DMS114 treated with DMSO at 0.1 percent for 48 hours (cell line): ENCODE measurements around the gene GRAP2.
"Not testable (repeated sequence)": the region's sequence is repeated elsewhere in the genome, so short reads cannot be mapped to it uniquely, and the experiment has no call there.

Experiments used
- DNase-seq: peaks from one replicate; lab custom pipeline; 2025; ENCODE audit not compliant: unreplicated experiment; lab: John Stamatoyannopoulos, UW

The GRAP2 gene

DNA sequence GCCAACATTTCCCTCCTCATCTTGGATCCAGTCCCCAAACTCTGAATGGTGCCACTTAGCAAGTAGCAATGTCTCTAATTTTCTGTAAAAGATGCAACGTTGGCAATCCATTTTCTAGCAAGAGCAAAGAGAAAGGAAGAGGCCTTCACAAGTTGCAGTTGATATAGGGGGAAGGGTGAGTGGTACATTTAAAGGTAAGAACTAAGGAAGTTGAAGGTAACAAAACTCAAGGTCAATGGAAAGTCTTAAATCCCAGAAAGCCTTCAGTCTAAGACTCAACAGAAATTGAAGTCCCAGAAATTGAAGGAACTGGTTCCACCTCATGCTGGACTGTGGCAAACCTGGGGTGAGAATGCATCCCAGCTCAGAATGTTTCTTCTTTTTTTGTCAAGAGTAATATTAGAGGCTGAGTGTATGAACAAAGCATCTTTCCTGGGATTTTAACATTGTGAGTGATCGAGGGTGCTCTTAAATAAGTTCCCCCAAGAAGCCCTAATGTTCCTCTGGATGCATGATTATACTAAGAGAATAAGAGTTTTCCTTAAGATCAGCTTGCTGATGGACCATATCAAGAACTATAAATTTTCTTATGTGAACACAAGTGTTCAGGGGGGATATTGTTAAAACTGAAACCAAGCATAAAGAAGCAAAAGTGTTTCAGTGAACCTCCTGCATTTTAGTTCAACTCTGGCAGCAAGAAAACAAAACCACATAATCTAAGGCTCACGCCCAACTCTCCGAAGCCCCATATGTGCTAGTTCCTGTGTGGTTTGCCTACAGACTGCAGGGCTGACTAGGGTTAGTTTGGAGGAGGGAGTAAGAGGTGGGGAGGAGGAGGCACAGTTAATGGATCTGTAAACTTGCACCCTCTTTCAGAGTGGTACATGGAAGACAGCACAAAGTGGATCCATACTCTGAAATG lies at the start of gene GRAP2:
Gene GRAP2 (plus strand): TSS at position 779 of the 922 bp plus-strand sequence. CDS start 46,023 bp downstream, outside the sequence.
- DNase-seq, result no peak

DNA sequence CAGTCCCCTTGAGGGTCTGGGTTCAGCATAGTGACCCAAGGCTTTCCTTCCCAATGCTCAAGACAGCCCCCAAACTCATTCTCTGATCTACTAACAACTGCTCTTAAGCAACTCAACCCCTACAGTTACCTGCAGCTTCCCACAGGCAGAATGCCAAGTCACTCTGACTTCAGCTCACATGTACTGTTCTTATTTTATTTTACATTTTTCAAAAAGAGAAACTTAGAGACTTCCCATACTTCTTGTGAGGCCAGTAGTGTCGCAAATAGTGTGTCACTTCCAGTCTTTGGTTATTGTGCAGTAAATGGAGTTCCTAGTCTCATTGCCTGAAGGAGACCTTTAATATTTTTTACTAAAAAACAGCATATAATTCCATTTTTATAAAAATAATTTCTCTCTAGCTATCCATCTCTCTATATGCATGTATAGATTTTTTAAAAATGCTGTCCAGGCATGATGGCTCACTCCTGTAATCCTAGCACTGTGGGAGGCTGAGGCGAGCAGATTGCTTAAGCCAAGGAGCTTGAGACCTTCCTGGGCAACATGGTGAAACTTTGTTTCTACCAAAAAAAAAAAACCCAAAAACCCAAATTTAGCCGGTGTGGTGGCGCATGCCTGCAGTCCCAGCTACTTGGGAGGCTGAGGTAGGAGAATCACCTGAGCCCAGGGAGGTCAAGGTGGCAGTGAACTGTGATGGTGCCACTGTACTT lies 49.1 kb upstream of the GRAP2 start:
- no peak for DNase-seq

DNA sequence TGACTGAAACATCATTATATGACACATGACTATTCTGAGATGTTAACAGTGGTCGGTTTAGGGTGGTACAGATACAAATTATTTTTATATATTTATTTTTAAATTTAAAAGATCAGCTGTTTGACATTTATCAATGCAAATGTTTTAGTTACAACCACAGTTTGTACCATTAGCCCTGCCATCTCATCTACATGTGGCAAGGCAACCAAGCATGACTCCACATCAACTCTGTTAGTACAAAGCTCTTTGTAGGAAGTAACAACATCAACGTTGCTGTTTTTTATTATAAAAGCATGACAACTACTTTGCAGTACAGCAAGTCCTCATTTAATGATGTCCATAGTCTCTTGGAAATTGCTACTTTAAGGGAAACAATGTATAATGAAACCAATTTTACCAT lies 48.1 kb upstream of the GRAP2 start:
- no peak for DNase-seq

DNA sequence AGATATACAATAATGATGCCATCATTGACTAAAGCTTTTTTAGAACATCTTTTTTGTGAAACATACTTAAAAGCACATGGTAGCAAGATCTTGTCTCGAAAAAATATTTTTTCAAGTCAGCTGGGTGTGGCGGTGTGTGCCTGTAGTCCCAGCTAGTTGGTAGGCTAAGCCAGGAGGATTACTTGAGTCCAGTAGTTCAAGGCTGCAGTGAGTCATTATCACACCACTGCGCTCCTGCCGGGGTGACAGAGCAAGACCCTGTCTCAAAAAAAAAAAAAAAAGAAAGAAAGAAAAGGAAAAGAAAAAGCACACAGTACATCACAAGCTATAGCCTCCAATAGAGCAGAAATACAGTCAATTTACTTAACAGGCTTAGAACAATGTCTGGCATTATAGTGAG lies 44.3 kb upstream of the GRAP2 start:
- no peak for DNase-seq

DNA sequence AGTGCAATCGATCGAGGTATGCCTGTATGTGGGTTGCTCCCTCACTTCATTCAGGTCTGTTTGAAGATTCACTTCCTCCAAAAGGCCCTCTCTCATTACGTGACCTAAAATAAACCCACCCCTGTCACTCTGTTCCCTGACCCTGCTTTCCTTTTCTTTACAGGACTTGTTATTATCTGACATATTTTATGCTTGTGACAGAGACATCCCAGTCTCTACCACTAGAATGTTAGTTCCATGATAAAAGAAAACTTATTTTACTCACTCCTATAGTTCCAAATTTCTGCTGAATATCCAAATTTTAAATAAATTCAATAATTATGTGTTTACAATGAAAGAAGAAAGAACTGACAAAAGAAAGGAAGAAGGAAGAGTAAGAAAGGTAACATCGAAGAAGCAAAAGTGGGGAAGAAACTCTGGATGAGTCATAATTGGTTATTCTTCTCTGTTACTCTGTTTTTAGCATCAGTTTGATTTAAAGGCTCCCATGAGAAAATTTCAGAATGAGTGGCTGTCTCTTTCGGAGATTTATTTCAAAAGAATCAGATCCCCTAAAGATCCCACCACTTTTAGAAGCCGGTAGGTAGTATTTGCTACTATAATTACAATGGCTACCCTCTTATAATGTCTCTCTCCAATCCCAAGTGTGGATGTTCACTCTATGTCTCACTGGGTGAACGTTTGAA lies 40.8 kb upstream of the GRAP2 start:
- no peak for DNase-seq

DNA sequence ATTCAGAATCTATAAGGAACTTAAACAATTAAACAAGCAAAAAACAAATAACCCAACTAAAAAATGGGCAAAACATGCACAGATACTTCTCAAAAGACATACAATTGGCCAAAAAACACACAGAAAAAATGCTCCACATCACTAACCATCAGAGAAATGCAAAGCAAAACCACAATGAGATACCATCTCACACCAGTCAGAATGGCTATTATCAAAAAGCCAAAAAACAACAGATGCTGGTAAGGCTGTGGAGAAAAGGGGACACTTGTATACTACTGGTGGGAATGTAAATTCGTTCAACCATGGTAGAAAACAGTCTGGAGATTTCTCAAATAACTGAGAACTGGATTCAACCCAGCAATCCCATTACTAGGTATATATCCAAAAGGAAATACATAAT lies 32.1 kb upstream of the GRAP2 start:
- no peak for DNase-seq

DNA sequence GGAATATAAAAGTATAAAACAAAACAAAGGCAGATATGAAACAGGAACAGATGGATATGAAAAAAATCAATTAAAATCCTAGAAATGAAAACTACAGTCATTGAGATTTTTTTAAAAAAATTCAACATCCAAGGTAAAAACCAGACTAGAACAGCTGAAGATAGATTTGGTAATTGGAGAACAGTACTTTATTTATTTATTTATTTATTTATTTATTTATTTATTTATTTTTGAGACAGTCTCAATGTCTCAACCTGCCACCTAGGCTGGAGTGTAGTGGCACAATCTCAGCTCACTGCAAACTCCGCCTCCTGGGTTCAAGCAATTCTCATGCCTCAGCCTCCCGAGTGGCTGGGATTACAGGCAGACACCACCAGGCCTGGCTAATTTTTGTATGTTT lies 31.1 kb upstream of the GRAP2 start:
- not testable (repeated sequence) for DNase-seq

DNA sequence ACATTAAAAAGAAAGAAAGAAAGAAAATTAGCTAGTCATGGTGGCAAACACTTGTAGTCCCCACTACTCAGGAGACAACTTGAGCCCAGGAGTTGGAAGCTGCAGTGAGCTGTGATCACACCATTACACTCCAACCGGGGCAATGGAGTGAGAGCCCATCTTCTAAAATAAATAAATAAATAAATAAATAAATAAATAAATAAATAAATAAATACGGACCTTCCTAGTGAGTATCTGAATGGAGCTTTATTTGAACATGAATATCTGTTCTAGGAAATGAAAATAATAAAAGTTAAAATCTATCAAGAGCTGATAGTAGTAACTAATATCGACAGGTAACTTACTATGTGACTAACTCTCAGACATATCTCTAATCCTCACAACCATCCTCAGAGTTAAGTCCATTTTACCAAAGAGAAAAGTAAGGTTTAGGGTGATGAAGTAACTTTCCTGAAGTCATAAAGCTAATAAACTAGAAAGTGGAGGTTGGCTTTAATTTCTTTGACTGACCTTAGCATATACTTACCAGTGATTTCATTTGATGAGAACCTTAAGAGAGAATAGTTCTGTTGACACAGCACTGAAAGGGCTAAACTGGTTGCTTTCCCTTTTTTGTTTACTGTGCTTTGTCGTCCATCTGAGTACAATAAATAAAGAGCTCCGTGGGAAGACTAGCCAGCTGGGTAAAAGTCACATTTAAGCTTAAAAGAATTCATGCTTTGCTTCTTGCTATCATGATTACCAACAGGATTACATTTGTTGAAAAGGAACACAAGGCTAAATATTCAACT lies 29.7 kb upstream of the GRAP2 start:
- DNase-seq, result no peak

DNA sequence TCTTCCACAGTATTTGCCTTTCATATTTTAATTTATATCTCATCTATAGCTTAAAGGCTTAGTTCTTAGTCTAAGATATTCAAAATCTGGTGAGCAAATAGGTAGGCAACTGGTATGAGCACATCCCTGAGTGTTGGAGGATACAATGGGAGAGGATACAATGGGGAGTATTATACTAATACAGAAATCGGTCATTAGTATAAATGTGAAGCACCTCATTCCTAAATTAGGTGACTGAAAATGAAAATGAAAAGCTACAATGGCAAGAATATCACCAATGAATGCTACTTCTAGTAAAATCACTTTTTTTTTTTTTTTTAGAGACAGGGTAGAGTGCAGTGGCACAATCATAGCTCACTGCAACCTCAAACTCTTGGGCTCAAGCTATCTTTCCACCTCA lies 28.3 kb upstream of the GRAP2 start:
- no peak for DNase-seq

DNA sequence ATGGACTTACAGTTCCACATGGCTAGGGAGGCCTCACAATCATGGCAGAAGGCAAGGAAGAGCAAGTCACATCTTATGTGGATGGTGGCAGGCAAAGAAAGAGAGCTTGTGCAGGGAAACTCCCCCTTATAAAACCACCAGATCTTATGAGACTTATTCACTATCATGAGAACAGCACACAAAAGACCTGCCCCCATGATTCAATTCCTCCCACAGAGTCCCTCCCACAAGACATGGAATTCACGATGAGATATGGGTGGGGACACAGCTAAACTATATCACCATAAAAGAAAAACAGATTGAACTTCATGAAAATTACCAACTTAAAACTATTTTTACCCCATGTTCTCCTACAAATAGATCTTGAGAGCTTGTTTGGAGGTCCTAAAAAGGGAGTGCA lies 26.9 kb upstream of the GRAP2 start:
- no peak for DNase-seq

DNA sequence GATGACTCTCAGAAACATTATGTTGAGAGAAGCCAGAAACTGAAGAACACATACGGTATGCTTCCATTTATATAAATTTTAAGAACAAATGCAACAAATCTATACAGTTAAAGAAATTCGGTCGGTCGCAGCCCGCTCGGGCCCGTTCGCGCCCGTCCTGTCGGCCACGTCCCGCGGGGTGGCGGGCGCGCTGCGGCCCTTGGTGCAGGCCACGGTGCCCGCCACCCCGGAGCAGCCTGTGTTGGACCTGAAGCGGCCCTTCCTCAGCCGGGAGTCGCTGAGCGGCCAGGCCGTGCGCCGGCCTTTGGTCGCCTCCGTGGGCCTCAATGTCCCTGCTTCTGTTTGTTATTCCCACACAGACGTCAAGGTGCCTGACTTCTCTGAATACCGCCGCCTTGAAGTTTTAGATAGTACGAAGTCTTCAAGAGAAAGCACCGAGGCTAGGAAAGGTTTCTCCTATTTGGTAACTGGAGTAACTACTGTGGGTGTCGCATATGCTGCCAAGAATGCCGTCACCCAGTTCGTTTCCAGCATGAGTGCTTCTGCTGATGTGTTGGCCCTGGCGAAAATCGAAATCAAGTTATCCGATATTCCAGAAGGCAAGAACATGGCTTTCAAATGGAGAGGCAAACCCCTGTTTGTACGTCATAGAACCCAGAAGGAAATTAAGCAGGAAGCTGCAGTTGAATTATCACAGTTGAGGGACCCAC lies 25.6 kb upstream of the GRAP2 start:
- not testable (repeated sequence) for DNase-seq

DNA sequence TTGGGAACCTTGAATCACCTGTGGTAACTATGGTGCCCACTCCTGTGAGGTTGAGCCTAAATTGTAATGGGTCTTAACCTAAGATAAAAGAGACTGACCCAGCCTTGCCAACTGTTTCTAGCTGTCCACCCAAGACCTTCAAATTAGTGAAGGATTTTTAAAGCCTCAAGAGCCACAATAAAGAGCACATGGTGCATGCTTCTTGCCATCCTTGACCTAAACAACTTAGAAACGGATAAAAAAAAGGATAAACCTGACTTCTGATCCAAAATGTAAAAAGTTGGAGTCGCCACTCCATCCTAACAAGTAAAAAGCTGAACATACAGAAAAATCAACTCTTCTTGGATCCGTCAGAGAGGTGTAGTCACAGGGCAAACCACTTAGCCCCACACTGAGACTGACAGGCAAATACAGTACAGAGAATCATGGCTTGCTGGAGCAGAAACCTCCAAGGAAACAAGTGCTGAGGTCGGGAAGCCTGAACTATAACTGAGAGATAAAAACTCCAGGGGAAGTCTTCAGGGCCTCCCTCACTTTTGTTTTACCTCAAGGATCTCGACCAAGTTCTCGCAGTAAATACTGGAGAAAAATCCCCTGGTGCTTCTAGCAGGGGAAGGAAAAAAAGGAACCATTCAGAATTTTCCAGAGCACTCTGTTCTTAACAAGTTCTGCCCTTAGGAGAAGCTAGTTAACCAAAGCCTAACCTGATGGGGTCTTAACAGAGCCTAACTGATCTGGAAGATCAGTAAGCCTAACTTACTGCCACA lies 23.6 kb upstream of the GRAP2 start:
- no peak for DNase-seq

DNA sequence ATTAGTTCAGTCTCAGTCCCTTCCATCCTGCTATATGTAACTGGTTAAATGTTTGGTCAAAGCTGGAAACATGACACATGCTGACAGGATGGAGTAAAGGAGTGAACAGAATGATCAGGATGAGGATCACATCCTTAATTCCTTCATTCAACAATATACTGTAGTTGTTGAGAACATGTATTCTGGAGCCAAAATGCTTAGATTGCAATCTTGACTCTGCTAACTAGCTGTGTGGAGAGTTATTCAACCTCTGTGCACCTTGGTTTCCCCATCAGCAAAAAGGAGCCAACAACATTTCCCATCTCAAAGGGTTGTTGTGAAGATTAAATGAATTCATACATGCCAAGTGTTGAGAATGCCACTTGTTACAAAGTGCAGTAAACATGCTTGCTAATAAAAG lies 20.2 kb upstream of the GRAP2 start:
- no peak for DNase-seq

DNA sequence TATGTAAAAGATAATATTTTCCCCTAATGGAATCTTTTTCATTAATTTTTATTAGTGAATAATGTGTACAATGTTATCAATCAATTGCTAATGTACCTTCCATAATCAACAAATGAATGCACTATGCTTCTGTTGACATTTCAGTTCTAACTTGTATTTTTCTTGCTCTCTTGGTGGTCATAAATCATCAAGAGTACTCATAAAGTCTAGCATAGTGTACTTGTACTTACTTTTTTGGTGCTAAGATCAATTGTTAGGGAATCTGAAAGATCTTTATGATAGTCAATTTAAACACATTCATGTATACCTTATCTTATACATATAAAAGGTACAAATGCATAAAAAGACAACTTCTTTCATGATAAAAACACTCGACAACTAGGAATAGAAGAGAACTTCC lies 17.8 kb upstream of the GRAP2 start:
- DNase-seq, result no peak

DNA sequence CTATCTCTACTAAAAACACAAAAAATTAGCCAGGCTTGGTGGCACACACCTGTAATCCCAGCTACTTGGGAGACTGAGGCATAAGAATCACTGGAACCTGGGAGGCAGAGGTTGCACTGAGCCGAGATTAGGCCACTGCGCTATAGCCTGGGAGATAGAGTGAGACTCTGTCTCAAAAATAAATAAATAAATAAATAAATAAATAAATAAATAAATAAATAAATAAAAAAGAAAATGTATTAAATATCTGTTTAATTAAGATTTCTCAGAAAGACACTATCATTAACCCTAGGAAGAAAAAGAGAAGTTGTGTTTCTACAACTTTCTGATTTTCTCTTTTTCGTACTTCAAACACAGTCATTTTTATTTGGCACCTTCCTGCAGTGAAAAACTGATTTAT lies 11.0 kb upstream of the GRAP2 start:
- DNase-seq, result not testable (repeated sequence)

DNA sequence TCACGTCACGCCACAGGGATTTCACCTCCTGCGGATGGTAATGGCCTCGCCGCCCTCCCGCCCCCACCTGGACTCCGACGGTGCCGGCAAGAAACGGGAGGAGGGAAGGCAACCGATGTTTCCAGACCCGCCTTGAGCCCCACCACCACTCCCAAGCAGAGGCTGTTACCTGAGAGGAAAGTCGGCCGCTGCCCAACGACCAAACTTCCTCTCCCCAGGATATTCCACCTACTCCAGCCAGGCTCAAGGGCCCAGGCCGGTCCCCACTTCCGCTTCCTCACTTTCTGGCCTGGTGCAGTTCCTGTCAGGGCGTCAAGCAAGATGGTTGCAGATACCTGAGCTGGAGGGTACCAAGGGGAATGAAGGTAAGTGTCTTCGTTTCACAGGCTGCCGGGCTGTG lies 7.4 kb upstream of the GRAP2 start, which contains the start of gene ENTHD1:
Gene ENTHD1 (minus strand): TSS at position 235 of the 400 bp plus-strand sequence. CDS start 6,012 bp downstream, outside the sequence.
- no peak for DNase-seq

DNA sequence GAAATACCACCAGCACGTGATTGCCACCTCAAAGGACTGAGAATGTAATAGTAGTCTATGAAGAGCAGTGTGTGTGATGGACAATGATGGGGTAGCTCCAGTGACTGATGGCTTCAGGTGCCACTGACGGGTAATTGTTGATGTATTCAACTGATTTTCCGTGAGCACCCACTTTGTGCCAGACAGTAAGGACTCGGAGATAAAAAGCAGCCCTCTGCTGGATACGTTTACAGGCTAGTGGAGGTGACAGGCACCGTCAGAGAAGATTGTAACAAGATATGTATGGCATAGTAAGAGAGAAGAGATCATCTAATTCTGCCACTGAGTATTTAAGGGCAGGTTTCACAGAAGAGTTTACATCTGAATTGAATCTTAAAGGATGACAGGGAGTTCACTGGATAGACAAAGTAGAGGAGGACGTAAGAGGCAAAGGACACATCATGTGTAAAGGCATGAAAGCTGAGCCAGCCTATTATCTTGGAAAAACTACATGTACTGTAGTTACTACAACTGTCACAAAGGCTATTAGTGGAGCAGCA lies 6.3 kb upstream of the GRAP2 start:
- no peak for DNase-seq

DNA sequence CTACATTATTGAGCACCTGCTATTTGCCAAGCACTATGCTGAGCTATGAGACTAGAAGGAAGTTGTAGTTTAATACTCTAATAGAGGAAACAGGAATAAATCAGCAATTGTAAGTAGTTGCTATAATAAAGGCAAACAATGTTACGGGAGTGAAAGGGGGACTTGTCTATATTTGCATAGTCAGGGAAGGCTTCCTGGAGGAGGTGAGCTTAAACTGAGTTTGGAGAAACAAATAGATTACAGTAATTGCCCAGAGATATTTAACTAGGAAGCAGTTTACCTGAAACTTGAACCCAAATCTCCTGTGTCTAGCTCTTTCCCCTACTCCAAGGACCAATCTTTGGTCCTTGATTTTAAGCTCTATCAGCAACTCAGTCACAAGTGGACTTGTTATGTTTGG lies 5.2 kb upstream of the GRAP2 start:
- no peak for DNase-seq

DNA sequence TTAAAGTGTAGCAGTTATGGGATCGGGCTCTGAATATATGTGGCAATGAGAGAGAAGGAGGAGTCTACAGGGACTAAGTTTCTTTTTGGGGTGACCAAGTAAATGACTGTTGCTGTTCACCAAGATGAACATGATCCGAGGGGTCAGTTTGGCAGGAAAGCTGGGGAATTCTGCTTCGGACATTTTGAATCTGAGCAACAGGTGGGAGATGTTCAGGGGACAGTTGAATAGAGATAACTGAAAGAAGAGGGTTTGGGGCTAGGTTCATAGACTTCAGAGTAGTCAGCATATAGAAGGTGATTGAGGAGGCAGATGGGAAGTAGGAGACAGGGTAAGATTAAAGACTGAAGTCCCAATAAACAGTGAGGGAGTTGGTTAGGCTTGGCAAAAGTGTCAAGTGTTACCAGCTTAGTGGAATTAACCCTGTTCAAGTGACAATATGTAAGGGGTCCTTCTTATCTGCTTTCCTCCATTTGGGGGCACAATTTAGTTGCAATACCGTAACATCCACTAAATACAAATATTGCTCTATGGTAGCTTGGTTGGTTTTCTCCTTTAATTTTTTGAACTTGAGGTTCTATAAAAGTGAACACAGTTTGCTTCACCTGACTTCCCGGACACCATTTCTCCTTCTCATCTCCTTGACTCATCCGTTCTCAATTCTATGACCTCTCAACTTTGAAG lies 4.4 kb upstream of the GRAP2 start:
- no peak for DNase-seq
